ENCODE data around the gene ZBTB46. TPM values are rescaled to one million over a fixed set of nuclear protein-coding genes. Genes with fewer than 3 reads are reported as not detected.

Gene ZBTB46
- total RNA-seq, 3 donors from 2014 or later, result 8.2 to 18.7 (median 10.7) TPM

- intact Hi-C loops (cut with DNase I; ENCODE audit: low total_unique reads), result no loop called here
- no peak for TF ChIP-seq POLR2A (IDR thresholded peaks at IDR 0.05)
- Histone ChIP-seq H3K27me3 (no peaks in the 10 kb centered on the region), H3K9me3 (no peaks in the 10 kb centered on the region), H3K27ac (peak within 1 kb of the TSS in 1 of 2 donors; percentile 34), H3K4me1 (peaks cover 14 to 17% of the 10 kb centered on the region in 2 donors), H3K36me3 (no peaks in the 10 kb centered on the region), H3K4me3 (peak within 1 kb of the TSS; percentile 34 to 57 (median 34))
- DNase-seq (ENCODE audit: low spot score in 2 of 2), result no peak
Observed at GRCh38 chr20:63696628-63697356, 134.3 kb downstream of the ZBTB46 start, which contains the start of gene TNFRSF6B. TNFRSF6B (plus strand) TSS chr20:63696652; CDS start chr20:63696768, 116 bp downstream.

GRCh38 chr20:63696306-63696627 is 134.8 kb downstream of the ZBTB46 start:
- DNase-seq (ENCODE audit: low spot score in 2 of 2), result no peak
- TF ChIP-seq POLR2A (IDR thresholded peaks at IDR 0.05), result no peak

GRCh38 chr20:63695424-63696305 is 135.4 kb downstream of the ZBTB46 start:
- Histone ChIP-seq H3K4me3 (peak overlapping the region in 1 of 3 donors; percentile 57), H3K27ac (peak overlapping the region in 1 of 2 donors; percentile 34), H3K9me3 (no peaks in the 10 kb centered on the region)

More at GRCh38 chr20:63696306-63696627, 134.8 kb downstream of the ZBTB46 start:
- Histone ChIP-seq H3K4me1 (peaks cover 14 to 17% of the 10 kb centered on the region in 2 donors), H3K27me3 (no peaks in the 10 kb centered on the region), H3K27ac (peak overlapping the region in 1 of 2 donors; percentile 34), H3K4me3 (peak overlapping the region; percentile 34 to 57 (median 34)), H3K36me3 (no peaks in the 10 kb centered on the region), H3K9me3 (no peaks in the 10 kb centered on the region)
- intact Hi-C loops (cut with DNase I; ENCODE audit: low total_unique reads), result no loop called here

GRCh38 chr20:63694584-63695423 is 136.3 kb downstream of the ZBTB46 start:
- Histone ChIP-seq H3K9me3 (no peaks in the 10 kb centered on the region), H3K27me3 (no peaks in the 10 kb centered on the region), H3K4me3 (no peak overlapping the region), H3K27ac (peak overlapping the region in 1 of 2 donors; percentile 35), H3K4me1 (peaks cover 14 to 17% of the 10 kb centered on the region in 2 donors), H3K36me3 (no peaks in the 10 kb centered on the region)
- TF ChIP-seq CTCF (IDR thresholded peaks at IDR 0.05) (no peak), POLR2AphosphoS5 (IDR thresholded peaks at IDR 0.05) (no peak), POLR2A (IDR thresholded peaks at IDR 0.05) (no peak)
- intact Hi-C loops (cut with DNase I; ENCODE audit: low total_unique reads), result no loop called here
- no peak for DNase-seq (ENCODE audit: low spot score in 2 of 2)

More at GRCh38 chr20:63695424-63696305, 135.4 kb downstream of the ZBTB46 start:
- Histone ChIP-seq H3K4me1 (peaks cover 14 to 17% of the 10 kb centered on the region in 2 donors), H3K36me3 (no peaks in the 10 kb centered on the region), H3K27me3 (no peaks in the 10 kb centered on the region)
- intact Hi-C loops (cut with DNase I; ENCODE audit: low total_unique reads), result no loop called here
- no peak for DNase-seq (ENCODE audit: low spot score in 2 of 2)
- TF ChIP-seq CTCF (IDR thresholded peaks at IDR 0.05), result no peak
- TF ChIP-seq POLR2AphosphoS5 (IDR thresholded peaks at IDR 0.05), result no peak
- TF ChIP-seq POLR2A (IDR thresholded peaks at IDR 0.05), result no peak

GRCh38 chr20:63693733-63694583 is 137.1 kb downstream of the ZBTB46 start:
- TF ChIP-seq CTCF (IDR thresholded peaks at IDR 0.05) (no peak), POLR2A (IDR thresholded peaks at IDR 0.05) (no peak), POLR2AphosphoS5 (IDR thresholded peaks at IDR 0.05) (no peak)
- DNase-seq (ENCODE audit: low spot score in 2 of 2), result no peak
- Histone ChIP-seq H3K9me3 (no peaks in the 10 kb centered on the region), H3K27me3 (no peaks in the 10 kb centered on the region), H3K27ac (peak overlapping the region in 1 of 2 donors; percentile 35), H3K4me3 (no peak overlapping the region), H3K36me3 (no peaks in the 10 kb centered on the region), H3K4me1 (peaks cover 12 to 14% of the 10 kb centered on the region in 2 donors)
- intact Hi-C loops (cut with DNase I; ENCODE audit: low total_unique reads), result no loop called here

Other genes starting within 250 kb of the ZBTB46 start
- 10 to 100 TPM in 2 of 3 donors, 1 to 10 TPM in 1; 6.6 to 11.0 (median 10.2) TPM for gene GMEB2, start 204.2 kb downstream of the ZBTB46 start, total RNA-seq
- 10 to 100 TPM; 11.8 to 19.6 (median 17.7) TPM for gene STMN3, start 177.8 kb downstream of the ZBTB46 start, total RNA-seq
- 10 to 100 TPM; 12.5 to 22.3 (median 15.1) TPM for gene RTEL1, start 173.0 kb downstream of the ZBTB46 start, total RNA-seq
- 10 to 100 TPM in 1 of 3 donors, 1 to 10 TPM in 2; 2.8 to 40.0 (median 7.4) TPM for gene TNFRSF6B, start 134.6 kb downstream of the ZBTB46 start, total RNA-seq
- gene ARFRP1, start 123.3 kb downstream of the ZBTB46 start, total RNA-seq, result 10 to 100 TPM; 30.7 to 41.0 (median 32.3) TPM
- gene ZGPAT, start 123.2 kb downstream of the ZBTB46 start, total RNA-seq, result 10 to 100 TPM; 17.6 to 26.9 (median 24.9) TPM
- gene LIME1, start 94.6 kb downstream of the ZBTB46 start, total RNA-seq, result 10 to 100 TPM in 2 of 3 donors, 1 to 10 TPM in 1; 7.0 to 16.7 (median 12.0) TPM
- 10 to 100 TPM; 22.9 to 58.9 (median 36.9) TPM for gene SLC2A4RG, start 91.5 kb downstream of the ZBTB46 start, total RNA-seq
- gene ABHD16B, start 30.2 kb upstream of the ZBTB46 start, total RNA-seq, result not detected
- 100 to 1,000 TPM in 1 of 3 donors, 10 to 100 TPM in 2; 75.1 to 146 (median 84.2) TPM for gene TPD52L2, start 34.0 kb upstream of the ZBTB46 start, total RNA-seq
- gene DNAJC5, start 63.9 kb upstream of the ZBTB46 start, total RNA-seq, result 10 to 100 TPM; 31.1 to 37.9 (median 37.0) TPM
- 10 to 100 TPM; 24.2 to 44.9 (median 36.3) TPM for gene UCKL1, start 125.2 kb upstream of the ZBTB46 start, total RNA-seq
- 10 to 100 TPM in 1 of 3 donors, 1 to 10 TPM in 2; 5.8 to 12.7 (median 9.2) TPM for gene ZNF512B, start 138.7 kb upstream of the ZBTB46 start, total RNA-seq
- 1 to 10 TPM in 2 of 3 donors, under 1 TPM in 1; 0.96 to 3.3 (median 2.8) TPM for gene SAMD10, start 148.4 kb upstream of the ZBTB46 start, total RNA-seq
- gene PRPF6, start 149.9 kb upstream of the ZBTB46 start, total RNA-seq, result 10 to 100 TPM; 53.9 to 67.5 (median 59.6) TPM
- gene C20orf204, start 204.9 kb upstream of the ZBTB46 start, total RNA-seq, result 1 to 10 TPM in 2 of 3 donors, under 1 TPM in 1; 0.66 to 1.3 (median 1.1) TPM
- 1 to 10 TPM; 1.8 to 8.8 (median 3.2) TPM for gene SOX18, start 218.4 kb upstream of the ZBTB46 start, total RNA-seq
- gene TCEA2, start 231.9 kb upstream of the ZBTB46 start, total RNA-seq, result 10 to 100 TPM; 23.9 to 39.4 (median 26.6) TPM
- gene RGS19, start 248.3 kb upstream of the ZBTB46 start, total RNA-seq, result 10 to 100 TPM; 14.7 to 22.2 (median 16.4) TPM
- 1 to 10 TPM; 1.6 to 3.4 (median 2.3) TPM for gene OPRL1, start 248.8 kb upstream of the ZBTB46 start, total RNA-seq